MM.1S (cell line): ENCODE results near the gene LRRD1.

Experiments used
- DNase-seq: peaks from one replicate; pipeline ENCODE4 v3.0.0-alpha.2; 2015
- H2AFZ ChIP-seq: fragments of 300-600 bp; sonication (generic); 2 replicates; pipeline ENCODE4 v1.6.0; 2016; ENCODE audit warnings: antibody characterized with exemption, low read length
- H3F3A ChIP-seq: fragments of 300-600 bp; sonication (generic); 2 replicates; pipeline ENCODE4 v1.6.1; 2016; ENCODE audit warnings: mild to moderate bottlenecking, antibody characterized with exemption, low read length, moderate library complexity, mixed read lengths; ENCODE audit not compliant: insufficient read depth
- H3K27ac ChIP-seq: fragments of 300-600 bp; sonication (generic); 2 replicates; pipeline ENCODE4 v1.5.1; 2016; ENCODE audit warnings: mild to moderate bottlenecking, low read length
- H3K27me3 ChIP-seq: fragments of 300-600 bp; sonication (generic); replicated peaks from 2 replicates; pipeline ENCODE4 v1.6.0; 2016; ENCODE audit warnings: low read length; ENCODE audit not compliant: insufficient read depth
- H3K36me3 ChIP-seq: fragments of 300-600 bp; sonication (generic); replicated peaks from 2 replicates; pipeline ENCODE4 v1.6.1; 2016; ENCODE audit warnings: mild to moderate bottlenecking, low read length, mixed read lengths; ENCODE audit not compliant: insufficient read depth
- H3K4me1 ChIP-seq: fragments of 300-600 bp; sonication (generic); 2 replicates; pipeline ENCODE4 v1.6.1; 2016; ENCODE audit warnings: low read length, mixed read lengths
- H3K4me2 ChIP-seq: fragments of 300-600 bp; sonication (generic); 2 replicates; pipeline ENCODE4 v1.6.0; 2016; ENCODE audit warnings: low read depth, low read length
- H3K4me3 ChIP-seq: fragments of 300-600 bp; sonication (generic); 2 replicates; pipeline ENCODE4 v1.5.1; 2016; ENCODE audit warnings: low read length, mixed read lengths
- H3K79me2 ChIP-seq: fragments of 300-600 bp; sonication (generic); 2 replicates; pipeline ENCODE4 v1.6.1; 2016; ENCODE audit warnings: mixed run types, low read length, mixed read lengths
- H3K9ac ChIP-seq: fragments of 300-600 bp; sonication (generic); 2 replicates; pipeline ENCODE4 v1.6.1; 2016; ENCODE audit warnings: low read length, mixed read lengths
- H3K9me2 ChIP-seq: fragments of 300-600 bp; sonication (generic); replicated peaks from 2 replicates; pipeline ENCODE4 v1.6.1; 2016; ENCODE audit warnings: mild to moderate bottlenecking, low read length, mixed read lengths; ENCODE audit not compliant: insufficient read depth
- H3K9me3 ChIP-seq: fragments of 300-600 bp; sonication (generic); replicated peaks from 2 replicates; pipeline ENCODE4 v1.6.1; 2016; ENCODE audit warnings: mild to moderate bottlenecking, low read length, mixed read lengths; ENCODE audit not compliant: insufficient read depth
- H4K20me1 ChIP-seq: fragments of 300-600 bp; sonication (generic); 2 replicates; pipeline ENCODE4 v1.6.1; 2016; ENCODE audit warnings: mild to moderate bottlenecking, low read length, moderate library complexity, mixed read lengths; ENCODE audit not compliant: insufficient read depth
- CTCF ChIP-seq: fragments of 300-600 bp; sonication (generic); IDR thresholded peaks from 2 replicates; pipeline ENCODE4 v1.5.1; 2016; ENCODE audit warnings: antibody characterized with exemption, low read length, mixed read lengths
- EZH2 ChIP-seq: fragments of 300-600 bp; sonication (generic); optimal IDR thresholded peaks from 2 replicates; pipeline ENCODE3; 2017; ENCODE audit warnings: low read depth, mild to moderate bottlenecking, antibody characterized with exemption, low read length, mixed read lengths
- EZH2phosphoT487 ChIP-seq: fragments of 300-600 bp; sonication (generic); IDR thresholded peaks from 2 replicates; pipeline ENCODE4 v1.6.1; 2018; ENCODE audit warnings: antibody characterized with exemption, low read length

Gene LRRD1

GRCh38 chr7:92131093-92131492 is 47.8 kb downstream of the LRRD1 start:
- Histone ChIP-seq H3K36me3 (peaks cover 20% of the 10 kb centered on the region), H3K27ac (no peak overlapping the region), H3K4me2 (no peak overlapping the region), H3K27me3 (no peaks in the 10 kb centered on the region), H3K4me1 (0 out of 2 replicates have a peak, but pooled peaks cover 9% of the 10 kb centered on the region), H3K79me2 (peaks cover 49% of the 10 kb centered on the region), H4K20me1 (0 out of 2 replicates have a peak, but pooled peaks cover 6% of the 10 kb centered on the region), H3K9ac (no peak overlapping the region), H2AFZ (no peak overlapping the region), H3K9me3 (no peaks in the 10 kb centered on the region), H3K4me3 (no peak overlapping the region), H3F3A (peaks cover 2% of the 10 kb centered on the region; the same call in 1 of the 2 replicates), H3K9me2 (no peaks in the 10 kb centered on the region)
- DNase-seq = no peak
- TF ChIP-seq EZH2 (no peak), CTCF (no peak), EZH2phosphoT487 (no peak)

GRCh38 chr7:92121681-92122080 is 57.3 kb downstream of the LRRD1 start:
- Histone ChIP-seq H2AFZ (no peak overlapping the region), H4K20me1 (0 out of 2 replicates have a peak, but pooled peaks cover 7% of the 10 kb centered on the region), H3K4me1 (0 out of 2 replicates have a peak, but pooled peaks cover 8% of the 10 kb centered on the region), H3K9ac (no peak overlapping the region), H3K4me2 (no peak overlapping the region), H3F3A (peaks cover 3% of the 10 kb centered on the region; the same call in 1 of the 2 replicates), H3K36me3 (peaks cover 14% of the 10 kb centered on the region; the same call in 1 of the 2 replicates), H3K27me3 (no peaks in the 10 kb centered on the region), H3K9me2 (no peaks in the 10 kb centered on the region), H3K9me3 (no peaks in the 10 kb centered on the region), H3K79me2 (peaks cover 36% of the 10 kb centered on the region), H3K4me3 (no peak overlapping the region), H3K27ac (no peak overlapping the region)
- DNase-seq = no peak
- TF ChIP-seq CTCF (no peak), EZH2 (no peak), EZH2phosphoT487 (no peak)

GRCh38 chr7:92119213-92119759 is 59.7 kb downstream of the LRRD1 start:
- Histone ChIP-seq H3K4me1 (no peaks in the 10 kb centered on the region), H3K27ac (no peak overlapping the region), H3K9me2 (no peaks in the 10 kb centered on the region), H2AFZ (no peak overlapping the region), H4K20me1 (0 out of 2 replicates have a peak, but pooled peaks cover 7% of the 10 kb centered on the region), H3K27me3 (no peaks in the 10 kb centered on the region), H3K4me2 (no peak overlapping the region), H3K9ac (no peak overlapping the region), H3K9me3 (no peaks in the 10 kb centered on the region), H3K36me3 (peaks cover 12% of the 10 kb centered on the region; the same call in 1 of the 2 replicates), H3K79me2 (peaks cover 36% of the 10 kb centered on the region), H3K4me3 (no peak overlapping the region), H3F3A (no peaks in the 10 kb centered on the region)
- no peak for TF ChIP-seq EZH2
- no peak for TF ChIP-seq EZH2phosphoT487
- no peak for TF ChIP-seq CTCF
- no peak for DNase-seq
